Measurements from ENCODE around the gene EXT2. TPM values are rescaled to one million over a fixed set of nuclear protein-coding genes. Genes with fewer than 3 reads are reported as not detected.

EXT2 gene
- total RNA-seq, 2 donors from 2014 or later: 47.7 to 60.3 TPM

DNA sequence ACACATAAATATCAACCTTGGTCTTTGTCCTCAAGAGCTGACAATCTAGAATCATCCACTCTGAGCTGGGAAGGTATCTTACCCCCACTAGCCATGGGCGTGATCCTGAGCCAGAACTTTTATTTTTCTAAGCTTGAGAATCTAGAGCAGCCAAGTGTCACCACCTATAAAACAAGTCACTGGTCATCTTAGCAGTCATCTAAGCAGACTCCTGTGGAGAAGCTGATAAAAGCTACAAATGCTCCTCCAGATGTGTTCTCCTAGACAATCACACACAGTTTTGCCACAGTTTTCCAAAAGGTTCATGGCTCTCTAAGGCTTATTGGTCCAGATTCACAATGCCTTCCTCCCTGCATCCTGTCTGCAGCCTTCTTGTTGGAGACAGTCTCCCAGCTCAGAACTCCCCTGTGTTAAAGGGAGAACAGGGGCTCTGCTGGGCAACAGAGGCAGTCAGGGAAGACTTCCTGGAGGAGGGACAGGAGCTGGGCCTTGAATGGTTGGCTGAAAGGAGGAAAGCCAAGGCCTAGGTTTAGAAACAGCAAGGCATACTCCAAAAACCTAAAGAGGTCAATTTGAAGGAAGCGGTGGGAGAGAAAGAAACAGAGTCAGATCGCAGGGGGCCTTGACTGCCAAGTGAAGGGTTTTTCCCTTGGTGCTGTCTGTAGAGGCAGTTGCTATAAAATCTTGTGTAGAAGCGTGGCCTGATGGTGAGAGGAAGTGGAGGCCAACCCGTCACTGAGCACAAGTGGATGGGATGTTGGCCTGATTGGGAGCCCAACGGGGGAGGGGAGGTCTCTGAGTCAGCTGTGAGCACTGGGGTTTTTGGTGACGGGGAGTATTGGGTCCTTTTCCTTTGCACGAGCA lies 172.5 kb downstream of the EXT2 start:
- Histone ChIP-seq H3K4me1 (ENCODE audit: control insufficient read depth, insufficient read depth, low read length) (no peaks in the 10 kb centered on the region), H3K9me3 (ENCODE audit: control insufficient read depth, low read length) (no peaks in the 10 kb centered on the region), H3K4me3 (ENCODE audit: low read length) (no peak overlapping the region), H3K27ac (ENCODE audit: low read depth, low read length) (no peak overlapping the region), H3K27me3 (ENCODE audit: control insufficient read depth, insufficient read depth, low read length, poor library complexity, severe bottlenecking) (no peaks in the 10 kb centered on the region), H3K36me3 (ENCODE audit: control insufficient read depth, insufficient read depth, low read length) (no peaks in the 10 kb centered on the region), H3K9ac (ENCODE audit: extremely low read depth, low read length, poor library complexity, severe bottlenecking) (no peak overlapping the region)
- H3K36me3 Mint-ChIP-seq (ENCODE audit: low read depth): no peaks in the 10 kb centered on the region
- no peaks in the 10 kb centered on the region for H3K4me1 Mint-ChIP-seq
- H3K4me3 Mint-ChIP-seq: no peak overlapping the region
- DNase-seq: no peak
- no peak overlapping the region for H3K27ac Mint-ChIP-seq
- no peaks in the 10 kb centered on the region for H3K27me3 Mint-ChIP-seq (ENCODE audit: insufficient read depth)
- no peaks in the 10 kb centered on the region for H3K9me3 Mint-ChIP-seq
- 90 to 100% methylated on average over 3 to 8 of the region's 8 CpGs for WGBS, 2 experiments (ENCODE audit: insufficient coverage in 1 of 2, insufficient read length in 1 of 2)
- TF ChIP-seq CTCF (conservative IDR thresholded peaks at IDR 0.05): no peak

DNA sequence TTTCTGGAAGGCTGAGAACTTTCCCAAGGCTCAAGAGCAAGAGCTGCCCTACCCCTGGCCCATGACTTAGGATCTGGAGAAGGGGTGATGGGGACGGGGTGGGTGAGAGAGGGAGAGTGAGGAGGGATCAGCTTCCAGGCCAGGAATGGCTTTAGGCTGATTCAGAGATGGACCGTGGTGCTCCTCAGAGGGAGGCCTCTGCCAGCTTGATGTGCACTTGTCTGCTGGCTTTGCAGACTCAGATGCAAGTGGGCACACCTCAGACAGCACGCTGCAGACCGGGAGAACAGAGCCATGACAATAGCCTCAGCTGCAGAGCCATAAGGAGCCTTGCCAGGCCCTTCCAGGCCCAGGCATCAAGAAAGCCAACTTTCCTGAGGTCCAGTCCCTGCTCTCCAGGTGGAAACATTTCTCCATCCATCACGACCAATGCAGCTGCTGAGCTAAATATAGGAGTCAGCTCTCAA lies 173.2 kb downstream of the EXT2 start:
- Histone ChIP-seq H3K4me1 (ENCODE audit: control insufficient read depth, insufficient read depth, low read length) (no peaks in the 10 kb centered on the region), H3K9me3 (ENCODE audit: control insufficient read depth, low read length) (no peaks in the 10 kb centered on the region), H3K27me3 (ENCODE audit: control insufficient read depth, insufficient read depth, low read length, poor library complexity, severe bottlenecking) (no peaks in the 10 kb centered on the region), H3K36me3 (ENCODE audit: control insufficient read depth, insufficient read depth, low read length) (no peaks in the 10 kb centered on the region), H3K27ac (ENCODE audit: low read depth, low read length) (no peak overlapping the region), H3K4me3 (ENCODE audit: low read length) (no peak overlapping the region), H3K9ac (ENCODE audit: extremely low read depth, low read length, poor library complexity, severe bottlenecking) (no peak overlapping the region)
- DNase-seq: no peak
- TF ChIP-seq CTCF (conservative IDR thresholded peaks at IDR 0.05): no peak
- Mint-ChIP-seq H3K27ac (no peak overlapping the region), H3K4me3 (no peak overlapping the region), H3K36me3 (ENCODE audit: low read depth) (no peaks in the 10 kb centered on the region), H3K9me3 (no peaks in the 10 kb centered on the region), H3K4me1 (no peaks in the 10 kb centered on the region), H3K27me3 (ENCODE audit: insufficient read depth) (no peaks in the 10 kb centered on the region)
- WGBS, 2 experiments (ENCODE audit: insufficient coverage in 1 of 2, insufficient read length in 1 of 2): 88 to 96% methylated on average over 3 to 5 of the region's 5 CpGs

DNA sequence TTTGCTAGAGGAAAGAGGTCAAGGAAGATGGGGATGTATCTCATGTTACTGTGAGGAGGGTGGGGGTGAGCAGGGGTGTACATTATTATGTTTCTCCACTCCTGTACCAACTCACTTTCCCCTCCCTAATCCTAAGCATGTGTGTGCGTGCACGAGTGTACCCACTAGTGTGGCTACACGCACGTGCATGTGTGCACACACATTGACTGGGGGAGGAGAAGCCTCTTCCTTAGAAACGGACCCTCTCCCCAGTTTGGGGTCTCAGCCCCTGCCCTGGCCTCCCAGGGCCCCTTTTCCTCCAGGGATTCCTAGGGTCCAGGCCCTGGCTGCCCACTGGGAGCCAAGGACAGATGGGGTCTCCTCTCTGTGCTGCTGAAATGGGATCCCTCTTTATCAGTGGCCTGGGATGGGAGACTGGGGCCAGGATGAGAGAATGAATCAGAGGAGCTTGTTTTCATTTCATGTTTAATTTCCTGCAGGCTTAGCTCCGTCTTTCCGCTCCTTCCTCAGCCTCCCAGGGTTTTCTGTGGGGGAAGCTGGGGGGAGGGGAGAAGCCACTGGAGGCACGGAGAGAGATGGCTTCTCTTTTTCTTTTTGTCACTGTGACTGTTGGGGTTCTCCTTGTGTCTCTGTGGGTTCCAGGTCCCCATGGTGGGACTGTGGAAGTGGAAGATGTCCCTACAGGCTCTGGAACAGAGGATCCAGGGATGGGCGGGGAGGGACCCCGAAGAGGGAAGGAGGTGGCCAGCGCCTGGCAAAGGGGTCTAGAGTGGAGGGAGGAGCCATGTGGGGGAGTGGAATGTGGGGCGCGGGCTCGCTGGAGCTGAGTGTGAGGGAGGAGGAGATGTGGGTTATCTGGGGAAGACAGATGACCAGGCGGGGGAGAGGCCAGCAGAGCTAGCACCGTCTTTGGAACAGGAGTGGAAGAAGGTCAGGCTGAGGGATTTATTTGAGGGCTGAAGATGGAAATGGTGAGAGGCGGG lies 174.2 kb downstream of the EXT2 start:
- Histone ChIP-seq H3K9me3 (ENCODE audit: control insufficient read depth, low read length) (no peaks in the 10 kb centered on the region), H3K4me3 (ENCODE audit: low read length) (no peak overlapping the region), H3K27me3 (ENCODE audit: control insufficient read depth, insufficient read depth, low read length, poor library complexity, severe bottlenecking) (no peaks in the 10 kb centered on the region), H3K36me3 (ENCODE audit: control insufficient read depth, insufficient read depth, low read length) (no peaks in the 10 kb centered on the region), H3K9ac (ENCODE audit: extremely low read depth, low read length, poor library complexity, severe bottlenecking) (no peak overlapping the region), H3K27ac (ENCODE audit: low read depth, low read length) (no peak overlapping the region), H3K4me1 (ENCODE audit: control insufficient read depth, insufficient read depth, low read length) (no peaks in the 10 kb centered on the region)
- Mint-ChIP-seq H3K9me3 (no peaks in the 10 kb centered on the region), H3K27ac (no peak overlapping the region), H3K4me3 (no peak overlapping the region), H3K27me3 (ENCODE audit: insufficient read depth) (no peaks in the 10 kb centered on the region), H3K36me3 (ENCODE audit: low read depth) (no peaks in the 10 kb centered on the region), H3K4me1 (no peaks in the 10 kb centered on the region)
- 83 to 86% methylated on average over 8 to 17 of the region's 17 CpGs for WGBS, 2 experiments (ENCODE audit: insufficient coverage in 1 of 2, insufficient read length in 1 of 2)
- no peak for DNase-seq
- no peak for TF ChIP-seq CTCF (conservative IDR thresholded peaks at IDR 0.05)

All from endodermal cell (in vitro differentiated cells).